ENCODE results near the gene VN1R5.
"Not testable (repeated sequence)": the region's sequence is repeated elsewhere in the genome, so short reads cannot be mapped to it uniquely, and the experiment has no call there.

Gene VN1R5

GRCh38 chr1:247274605-247275256 is 18.9 kb downstream of the VN1R5 start:
- no peak for DNase-seq

- DNase-seq, result no peak
Observed at GRCh38 chr1:247277191-247277590, 21.3 kb downstream of the VN1R5 start.

DNA sequence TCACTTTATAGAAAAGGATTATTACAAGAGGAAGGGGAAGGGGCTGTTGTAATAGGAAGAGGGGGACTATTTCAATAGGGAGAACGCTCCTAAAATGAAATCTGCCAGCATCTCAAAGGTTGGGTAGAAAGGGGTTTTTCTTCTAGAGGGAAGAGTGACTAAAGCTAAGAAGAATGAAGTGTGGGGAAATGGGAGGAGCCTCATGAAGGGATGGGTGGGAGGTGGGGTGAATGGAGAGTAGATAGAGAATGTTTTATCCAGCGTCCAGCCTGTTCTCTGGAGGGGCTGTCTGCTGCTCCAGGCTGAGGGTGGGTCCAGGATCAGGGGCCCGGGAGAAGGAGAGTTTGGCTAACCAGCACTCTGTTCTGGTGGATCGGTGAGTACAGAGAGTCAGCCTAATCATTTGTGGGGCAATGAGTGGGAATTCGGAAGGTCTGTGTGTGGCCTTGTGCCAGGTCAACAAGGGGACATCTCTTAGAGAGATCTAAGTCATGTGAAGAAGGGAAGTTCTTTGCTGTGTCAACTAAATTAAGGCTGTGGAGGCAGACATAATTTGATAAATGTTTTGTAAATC is 25.2 kb downstream of the VN1R5 start:
- DNase-seq, result no peak

GRCh38 chr1:247286134-247286670 is 30.3 kb downstream of the VN1R5 start:
- no peak for DNase-seq

DNA sequence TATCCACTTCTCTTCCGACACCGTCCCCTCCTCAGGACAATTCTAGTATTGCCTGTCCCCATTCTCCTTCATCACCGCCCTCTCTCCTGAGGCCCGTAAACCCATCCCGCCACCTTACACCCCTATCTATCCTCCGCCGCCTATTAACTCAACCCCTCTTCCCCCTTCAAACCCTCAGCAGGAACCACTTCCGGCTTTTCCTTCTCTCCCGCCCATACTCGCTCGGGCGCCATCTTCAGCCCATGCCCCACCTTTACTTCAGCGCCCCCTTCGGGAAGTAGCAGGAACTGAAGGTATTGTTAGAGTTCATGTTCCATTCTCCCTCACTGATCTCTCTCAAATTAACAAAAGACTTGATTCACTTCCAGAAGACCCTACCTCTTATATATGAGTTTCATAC is 31.6 kb downstream of the VN1R5 start:
- no peak for DNase-seq

GRCh38 chr1:247288341-247288740 is 32.5 kb downstream of the VN1R5 start:
- no peak for DNase-seq

DNA sequence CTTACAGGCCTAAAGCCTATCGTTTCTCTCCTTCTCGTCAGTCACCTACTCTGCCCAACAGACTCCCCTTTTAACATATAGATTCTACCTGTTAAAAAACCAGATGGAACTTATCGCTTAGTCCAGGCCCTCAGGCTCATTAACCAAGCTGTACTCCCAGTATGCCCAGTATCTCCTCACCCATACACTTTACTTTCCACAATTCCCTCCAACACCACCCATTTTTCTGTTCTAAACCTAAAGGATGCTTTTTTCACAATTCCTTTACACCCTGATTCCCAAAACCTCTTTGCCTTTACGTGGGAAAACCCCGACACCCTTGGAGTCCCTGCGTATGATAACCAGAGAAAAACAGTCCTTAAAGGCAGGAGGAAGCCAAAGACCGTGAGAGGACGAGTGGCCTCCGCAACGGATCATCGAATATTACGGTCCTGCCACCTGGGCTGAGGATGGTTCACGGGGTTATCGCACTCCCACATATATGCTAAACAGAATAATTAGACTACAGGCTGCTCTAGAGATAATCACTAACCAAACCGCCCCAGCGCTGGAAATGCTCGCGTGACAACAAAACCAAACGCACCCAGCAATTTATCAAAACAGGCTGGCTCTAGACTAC is 33.5 kb downstream of the VN1R5 start:
- DNase-seq, result not testable (repeated sequence)

GRCh38 chr1:247290576-247290975 is 34.7 kb downstream of the VN1R5 start:
- DNase-seq, result no peak

- DNase-seq, result no peak
Observed at GRCh38 chr1:247291161-247291560, 35.3 kb downstream of the VN1R5 start.

DNA sequence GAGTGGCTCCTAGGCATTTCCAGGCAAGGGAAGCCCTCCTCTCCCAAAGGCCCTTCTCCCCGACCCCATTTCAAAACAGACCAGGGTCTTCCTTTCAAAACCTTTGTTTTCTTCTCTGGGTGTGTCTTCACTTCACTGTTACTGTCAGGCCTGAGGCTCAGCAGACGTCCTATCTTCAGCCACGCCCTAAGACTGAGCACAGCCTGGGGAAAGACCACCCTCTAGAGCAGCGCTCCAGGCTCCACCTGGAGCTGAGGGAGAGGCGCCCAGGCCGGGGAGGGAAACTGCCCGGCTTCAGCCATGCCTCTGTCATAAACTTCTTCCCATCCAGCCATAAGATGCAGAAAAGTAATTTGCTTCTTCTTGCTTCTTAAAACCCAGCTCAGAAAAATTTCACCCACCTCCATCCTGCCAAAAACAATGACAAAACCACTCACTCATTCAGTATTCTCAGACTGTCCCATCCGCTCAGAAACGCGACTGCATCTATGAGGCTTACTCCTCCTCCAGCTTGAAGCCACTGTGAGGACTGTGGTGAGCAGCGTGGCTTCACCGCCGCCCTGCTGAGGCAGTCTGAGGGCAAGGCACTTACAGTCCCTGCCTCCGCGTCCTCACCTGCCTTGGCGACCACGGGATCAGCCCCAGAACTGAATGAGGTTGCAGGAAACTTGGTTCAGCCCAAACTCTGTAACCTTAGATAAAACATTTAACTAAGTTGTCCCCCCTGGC is 36.1 kb downstream of the VN1R5 start:
- no peak for DNase-seq

- no peak for DNase-seq
Observed at GRCh38 chr1:247293047-247293446, 37.2 kb downstream of the VN1R5 start.

DNA sequence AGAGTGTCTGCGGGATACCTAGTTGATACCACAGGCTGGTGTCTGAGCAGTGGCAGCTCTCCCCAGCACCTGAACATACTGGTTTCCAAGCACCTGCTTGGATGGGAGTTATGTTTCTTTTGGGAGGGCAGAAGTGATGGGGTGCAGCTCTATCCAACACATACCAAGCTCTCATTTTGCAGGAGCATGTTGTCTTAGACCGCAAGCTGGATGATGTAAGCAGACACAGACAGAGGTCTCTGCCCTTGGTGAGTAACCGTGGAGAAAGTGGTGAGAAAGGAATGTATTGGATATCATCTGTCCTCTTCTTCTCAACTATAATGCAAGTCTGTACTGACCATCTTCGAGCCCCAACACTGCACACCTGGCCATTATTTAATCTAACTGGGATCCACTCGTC is 38.4 kb downstream of the VN1R5 start:
- no peak for DNase-seq

- no peak for DNase-seq
Observed at GRCh38 chr1:247295274-247295684, 39.4 kb downstream of the VN1R5 start.

GRCh38 chr1:247295746-247296145 is 39.9 kb downstream of the VN1R5 start:
- DNase-seq, result no peak

DNA sequence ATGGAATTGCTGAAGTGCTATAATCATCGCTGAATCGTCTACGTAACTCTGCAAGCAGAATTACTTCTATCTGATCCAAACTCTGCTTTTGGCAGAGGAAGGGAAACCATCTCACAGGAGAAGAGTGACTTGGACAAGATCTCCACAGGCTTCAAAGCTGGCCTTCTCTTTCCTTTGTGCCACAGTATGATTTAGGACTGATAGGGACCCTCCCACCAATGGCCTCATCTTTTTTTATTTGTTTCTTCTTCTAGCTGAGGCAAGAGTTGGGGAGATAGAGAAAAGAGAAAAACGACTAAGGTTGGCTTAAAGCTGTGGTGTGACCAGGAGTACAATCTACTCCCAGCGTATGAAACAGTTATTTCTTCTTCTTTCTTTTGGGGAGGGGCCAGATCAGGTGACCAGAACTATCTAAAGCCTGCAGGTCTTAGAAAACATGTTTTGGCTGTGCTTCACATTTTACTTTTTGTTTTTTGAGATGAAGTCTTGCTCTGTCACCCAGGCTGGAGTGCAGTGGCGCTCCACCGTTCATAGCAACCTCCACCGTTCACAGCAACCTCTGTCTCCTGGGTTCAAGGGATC is 40.8 kb downstream of the VN1R5 start:
- no peak for DNase-seq

DNA sequence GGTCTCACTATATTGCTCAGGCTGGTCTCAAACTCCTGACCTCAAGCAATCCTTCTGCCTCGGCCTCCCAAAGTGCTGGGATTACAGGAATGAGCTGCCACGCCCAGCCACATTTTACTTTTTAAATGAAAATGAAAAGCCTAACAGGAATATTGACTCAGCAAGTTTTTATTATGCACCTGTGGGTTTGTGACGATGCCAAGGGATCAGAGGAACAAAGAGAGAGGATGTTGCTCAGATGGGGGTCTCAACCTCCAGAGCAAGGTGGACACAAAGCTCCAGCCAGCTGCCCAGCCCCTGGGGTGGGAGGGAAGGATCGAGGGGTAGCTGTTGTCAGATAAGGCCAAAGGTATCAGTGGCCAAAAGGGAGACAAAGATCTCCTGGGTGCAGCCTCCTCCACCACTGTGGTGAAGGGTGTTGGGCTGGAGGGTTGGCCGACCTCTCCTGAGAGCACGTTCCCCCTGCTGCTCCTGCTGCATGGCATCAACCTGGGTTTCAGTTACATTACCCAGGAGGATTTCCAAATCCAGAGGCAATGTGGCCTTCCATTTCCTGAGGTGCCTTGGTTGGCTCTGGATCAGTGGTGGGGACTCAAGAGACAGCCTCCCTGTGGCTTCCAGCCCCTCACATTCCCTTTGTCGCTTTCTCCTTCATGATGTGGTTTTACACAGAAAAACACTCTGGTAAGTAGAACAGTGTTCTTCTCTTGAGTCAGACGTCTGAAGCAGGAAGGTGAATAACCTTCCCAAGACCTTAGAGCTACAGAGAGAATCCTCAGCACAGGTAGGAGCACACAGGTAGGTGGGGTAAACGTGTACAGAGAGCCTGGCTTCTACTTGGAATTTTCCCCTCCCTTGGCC is 41.6 kb downstream of the VN1R5 start:
- no peak for DNase-seq

GRCh38 chr1:247298124-247298481 is 42.2 kb downstream of the VN1R5 start:
- DNase-seq, result no peak

GRCh38 chr1:247298701-247299100 is 42.8 kb downstream of the VN1R5 start:
- no peak for DNase-seq

DNA sequence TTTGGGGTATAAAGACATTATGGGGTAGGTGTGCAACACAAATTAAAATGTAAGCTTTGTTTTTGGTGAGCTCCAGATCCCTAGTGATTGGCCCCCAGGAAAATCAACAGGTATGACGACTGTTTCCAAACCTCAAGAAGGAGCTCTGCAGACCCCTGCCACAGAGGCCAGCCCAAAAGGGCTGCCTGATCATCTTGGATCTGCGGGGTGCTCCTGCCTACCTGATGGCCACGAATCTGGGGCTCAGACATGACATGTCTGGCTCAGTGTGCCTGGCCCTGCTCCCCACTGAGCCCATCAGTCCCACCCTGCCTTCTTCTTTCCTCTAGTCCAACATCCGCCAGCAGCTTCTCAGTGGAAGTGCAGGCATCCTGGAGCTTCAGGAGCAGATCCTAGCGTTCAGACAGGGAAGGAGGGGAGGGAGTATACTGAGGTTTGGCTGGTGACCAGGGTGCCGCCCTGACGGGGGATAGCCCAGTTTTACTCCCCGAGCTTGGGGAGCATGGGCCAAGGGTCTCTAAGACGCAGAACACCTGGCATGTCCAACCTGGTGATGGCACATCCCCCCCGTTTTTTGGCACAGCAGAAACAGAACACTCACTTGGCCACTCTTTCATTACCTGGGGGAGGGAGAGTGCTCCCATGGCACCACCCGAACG is 44.0 kb downstream of the VN1R5 start:
- DNase-seq, result no peak

GRCh38 chr1:247300491-247301175 is 44.8 kb downstream of the VN1R5 start:
- DNase-seq, result no peak

DNA sequence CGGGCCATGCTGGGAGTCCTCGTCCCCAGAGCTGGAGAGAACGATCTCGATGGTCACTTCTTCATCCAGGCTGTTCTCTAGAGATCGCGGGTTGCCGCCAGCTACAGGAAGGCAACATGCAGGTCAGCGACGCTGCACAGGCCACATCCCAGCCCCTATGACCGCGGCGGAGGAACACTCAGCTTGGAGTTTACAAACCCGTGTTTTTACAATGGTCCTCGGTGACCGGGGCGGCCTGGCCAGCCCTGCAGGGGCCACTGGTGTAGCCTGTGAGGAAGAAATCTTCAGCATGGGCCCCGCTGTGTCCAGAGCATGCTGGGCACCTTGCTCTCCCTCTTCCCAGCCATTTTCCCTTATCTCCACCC is 45.3 kb downstream of the VN1R5 start:
- no peak for DNase-seq

Data from T1000 (cell line).